Measurements from ENCODE around the gene TPCN1. TPM values are rescaled to one million over a fixed set of nuclear protein-coding genes. Genes with fewer than 3 reads are reported as not detected.

Gene TPCN1
- total RNA-seq, 1 donor from 2014 or later, result 153 TPM

- intact Hi-C loops (cut with micrococcal nuclease), result no loop called here
- Histone ChIP-seq H3K36me3 (peaks cover 85% of the 10 kb centered on the region), H3K27me3 (ENCODE audit: low read depth) (no peaks in the 10 kb centered on the region), H3K27ac (replicated peaks) (peak overlapping the region; percentile 92), H3K4me1 (peaks cover 58% of the 10 kb centered on the region), H3K9me3 (replicated peaks) (no peaks in the 10 kb centered on the region), H3K4me3 (no peak overlapping the region)
- TF ChIP-seq CTCF (IDR thresholded peaks at IDR 0.05; ENCODE audit: borderline replicate concordance), result no peak
- no peak for DNase-seq
Measured at GRCh38 chr12:113274848-113275247, 53.6 kb downstream of the TPCN1 start.

- H3K4me3 ChIP-seq, result no peak overlapping the region
- no peaks in the 10 kb centered on the region for H3K27me3 ChIP-seq (ENCODE audit: low read depth)
- H3K4me1 ChIP-seq, result peaks cover 48% of the 10 kb centered on the region
- peak overlapping the region; percentile 92 for H3K27ac ChIP-seq (replicated peaks)
- TF ChIP-seq CTCF (IDR thresholded peaks at IDR 0.05; ENCODE audit: borderline replicate concordance), result no peak
- intact Hi-C loops (cut with micrococcal nuclease), result no loop called here
- DNase-seq, result no peak
- H3K9me3 ChIP-seq (replicated peaks), result no peaks in the 10 kb centered on the region
- H3K36me3 ChIP-seq, result peaks cover 87% of the 10 kb centered on the region
Measured at GRCh38 chr12:113276306-113276705, 55.0 kb downstream of the TPCN1 start.

- DNase-seq, result peak; percentile 2
- intact Hi-C loops (cut with micrococcal nuclease), result no loop called here
- peak overlapping the region; percentile 92 for H3K27ac ChIP-seq (replicated peaks)
- no peak overlapping the region for H3K4me3 ChIP-seq
- no peak for TF ChIP-seq CTCF (IDR thresholded peaks at IDR 0.05; ENCODE audit: borderline replicate concordance)
- H3K36me3 ChIP-seq, result peaks cover 92% of the 10 kb centered on the region
- no peaks in the 10 kb centered on the region for H3K9me3 ChIP-seq (replicated peaks)
- H3K27me3 ChIP-seq (ENCODE audit: low read depth), result no peaks in the 10 kb centered on the region
- H3K4me1 ChIP-seq, result peaks cover 40% of the 10 kb centered on the region
Measured at GRCh38 chr12:113276946-113277500, 55.8 kb downstream of the TPCN1 start.

- Histone ChIP-seq H3K27ac (replicated peaks) (peak overlapping the region; percentile 92), H3K36me3 (peaks cover 91% of the 10 kb centered on the region)
- intact Hi-C loops (cut with micrococcal nuclease), result no loop called here
Measured at GRCh38 chr12:113277511-113277910, 56.2 kb downstream of the TPCN1 start.

GRCh38 chr12:113278141-113278540 lies 56.9 kb downstream of the TPCN1 start:
- Histone ChIP-seq H3K27ac (replicated peaks) (no peak overlapping the region), H3K36me3 (peaks cover 91% of the 10 kb centered on the region), H3K27me3 (ENCODE audit: low read depth) (no peaks in the 10 kb centered on the region), H3K4me3 (no peak overlapping the region), H3K4me1 (peaks cover 29% of the 10 kb centered on the region), H3K9me3 (replicated peaks) (no peaks in the 10 kb centered on the region)
- intact Hi-C loops (cut with micrococcal nuclease), result no loop called here
- DNase-seq, result peak; percentile 6
- no peak for TF ChIP-seq CTCF (IDR thresholded peaks at IDR 0.05; ENCODE audit: borderline replicate concordance)

More at GRCh38 chr12:113277511-113277910, 56.2 kb downstream of the TPCN1 start:
- Histone ChIP-seq H3K4me1 (peaks cover 36% of the 10 kb centered on the region), H3K27me3 (ENCODE audit: low read depth) (no peaks in the 10 kb centered on the region), H3K4me3 (no peak overlapping the region), H3K9me3 (replicated peaks) (no peaks in the 10 kb centered on the region)
- no peak for TF ChIP-seq CTCF (IDR thresholded peaks at IDR 0.05; ENCODE audit: borderline replicate concordance)
- peak; percentile 5 for DNase-seq
